ENCODE results near the gene BBS1.

BBS1 gene

GRCh38 chr11:66494458-66494857, 16.0 kb upstream of the BBS1 start:
- no peak for TF ChIP-seq CTCF (IDR thresholded peaks at IDR 0.05; ENCODE audit: low read depth, low read length)
- no peak overlapping the region for H3K4me3 ChIP-seq (replicated peaks in 1 of 2; ENCODE audit: low read depth in 2 of 2, low read length in 2 of 2)
- DNase-seq (ENCODE audit: low read depth in 2 of 2), result no peak

GRCh38 chr11:66494935-66495334, 15.5 kb upstream of the BBS1 start:
- H3K4me3 ChIP-seq (replicated peaks in 1 of 2; ENCODE audit: low read depth in 2 of 2, low read length in 2 of 2), result no peak overlapping the region
- no peak for TF ChIP-seq CTCF (IDR thresholded peaks at IDR 0.05; ENCODE audit: low read depth, low read length)
- DNase-seq (ENCODE audit: low read depth in 2 of 2), result no peak

- DNase-seq (ENCODE audit: low read depth in 2 of 2), result no peak
- H3K4me3 ChIP-seq (replicated peaks in 1 of 2; ENCODE audit: low read depth in 2 of 2, low read length in 2 of 2), result no peak overlapping the region
- peak; percentile 32 for TF ChIP-seq CTCF (IDR thresholded peaks at IDR 0.05; ENCODE audit: low read depth, low read length)
These were observed 15.0 kb upstream of the BBS1 start for GRCh38 chr11:66495401-66495854.

GRCh38 chr11:66497206-66497605, 13.2 kb upstream of the BBS1 start:
- DNase-seq (ENCODE audit: low read depth in 2 of 2), result no peak
- no peak for TF ChIP-seq CTCF (IDR thresholded peaks at IDR 0.05; ENCODE audit: low read depth, low read length)
- H3K4me3 ChIP-seq (replicated peaks in 1 of 2; ENCODE audit: low read depth in 2 of 2, low read length in 2 of 2), result no peak overlapping the region

GRCh38 chr11:66498506-66498905, 11.9 kb upstream of the BBS1 start:
- DNase-seq (ENCODE audit: low read depth in 2 of 2), result no peak
- H3K4me3 ChIP-seq (replicated peaks in 1 of 2; ENCODE audit: low read depth in 2 of 2, low read length in 2 of 2), result no peak overlapping the region
- no peak for TF ChIP-seq CTCF (IDR thresholded peaks at IDR 0.05; ENCODE audit: low read depth, low read length)

- TF ChIP-seq CTCF (IDR thresholded peaks at IDR 0.05; ENCODE audit: low read depth, low read length), result no peak
- no peak overlapping the region for H3K4me3 ChIP-seq (replicated peaks in 1 of 2; ENCODE audit: low read depth in 2 of 2, low read length in 2 of 2)
- no peak for DNase-seq (ENCODE audit: low read depth in 2 of 2)
These were observed 5.1 kb upstream of the BBS1 start for GRCh38 chr11:66505276-66505816.

- no peak for DNase-seq (ENCODE audit: low read depth in 2 of 2)
- TF ChIP-seq CTCF (IDR thresholded peaks at IDR 0.05; ENCODE audit: low read depth, low read length), result no peak
- no peak overlapping the region for H3K4me3 ChIP-seq (replicated peaks in 1 of 2; ENCODE audit: low read depth in 2 of 2, low read length in 2 of 2)
These were observed 1.3 kb upstream of the BBS1 start for GRCh38 chr11:66509131-66509561.

Measured in cardiac fibroblast (primary cell).